Measurements from ENCODE around the gene CCL7.

- no peak for TF ChIP-seq YY1 (IDR thresholded peaks at IDR 0.05; ENCODE audit: insufficient read depth, insufficient read length)
- no peak for TF ChIP-seq ZNF274 (IDR thresholded peaks at IDR 0.05; ENCODE audit: low read depth, low read length)
Observed at GRCh38 chr17:34255381-34255732, 14.7 kb upstream of the CCL7 start.

All from NT2/D1 (cell line).